Measurements from ENCODE around the gene DRICH1.
"Not testable (repeated sequence)": the region's sequence is repeated elsewhere in the genome, so short reads cannot be mapped to it uniquely, and the experiment has no call there.

The DRICH1 gene

DNA sequence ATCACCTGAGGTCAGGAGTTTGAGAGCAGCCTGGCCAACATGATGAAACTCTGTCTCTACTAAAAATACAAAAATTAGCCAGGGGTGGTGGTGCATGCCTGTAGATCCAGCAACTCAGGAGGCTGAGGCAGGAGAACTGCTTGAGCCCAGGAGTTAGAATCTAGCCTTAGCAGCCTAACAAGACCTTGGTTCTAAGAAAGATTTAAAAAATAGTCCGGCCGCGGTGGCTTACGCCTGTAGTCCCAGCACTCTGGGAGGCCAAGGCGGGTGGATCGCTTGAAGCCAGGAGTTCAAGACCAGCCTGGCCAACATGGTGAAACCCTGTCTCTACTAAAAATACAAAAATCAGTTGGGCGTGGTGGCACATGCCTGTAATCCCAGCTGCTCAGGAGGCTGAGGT lies 14.4 kb upstream of the DRICH1 start:
- not testable (repeated sequence) for DNase-seq

GRCh38 chr22:23640206-23640605 lies 8.1 kb upstream of the DRICH1 start:
- DNase-seq = not testable (repeated sequence)

DNA sequence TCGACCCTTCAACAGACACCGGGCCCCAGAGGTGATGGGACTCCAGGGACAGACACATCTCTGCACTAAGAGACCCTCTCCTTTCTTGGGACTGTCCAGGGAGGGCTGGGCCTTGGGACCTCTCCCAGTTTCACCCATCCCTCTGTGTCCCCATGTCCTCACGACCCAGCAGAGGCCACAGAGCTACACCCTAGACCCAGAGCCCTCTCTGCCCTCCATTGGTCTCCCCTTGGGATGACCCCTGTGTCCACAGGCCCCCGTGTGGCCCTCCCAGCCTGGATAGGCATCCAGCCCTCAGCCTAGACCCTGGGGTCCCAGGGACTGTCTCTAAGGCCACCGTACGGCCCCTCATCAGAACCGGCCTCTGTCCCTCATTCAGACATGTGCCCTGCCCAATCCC lies 7.5 kb upstream of the DRICH1 start:
- DNase-seq = no peak

DNA sequence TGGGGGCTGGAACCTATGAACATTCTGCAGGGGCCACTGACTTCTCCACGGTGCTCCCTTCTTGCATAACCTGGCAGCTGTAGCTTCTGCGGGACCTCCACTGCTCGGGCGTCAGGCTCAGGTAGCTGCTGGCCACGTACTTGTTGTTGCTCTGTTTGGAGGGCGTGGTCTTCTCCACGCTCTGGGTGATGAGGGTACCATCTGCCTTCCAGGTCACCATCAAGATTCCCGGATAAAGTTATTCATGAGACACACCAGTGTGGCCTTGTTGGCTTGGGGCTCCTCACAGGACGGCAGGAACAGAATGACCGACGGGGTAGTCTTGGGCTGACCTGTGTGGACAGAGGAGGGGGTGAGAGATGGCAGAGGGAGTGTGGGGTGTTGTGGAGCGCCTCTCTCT lies 6.5 kb upstream of the DRICH1 start:
- no peak for DNase-seq

- DNase-seq = not testable (repeated sequence)
Observed at GRCh38 chr22:23635291-23635690, 3.2 kb upstream of the DRICH1 start.

GRCh38 chr22:23628056-23628743 lies 3.9 kb downstream of the DRICH1 start:
- DNase-seq = not testable (repeated sequence)

DNA sequence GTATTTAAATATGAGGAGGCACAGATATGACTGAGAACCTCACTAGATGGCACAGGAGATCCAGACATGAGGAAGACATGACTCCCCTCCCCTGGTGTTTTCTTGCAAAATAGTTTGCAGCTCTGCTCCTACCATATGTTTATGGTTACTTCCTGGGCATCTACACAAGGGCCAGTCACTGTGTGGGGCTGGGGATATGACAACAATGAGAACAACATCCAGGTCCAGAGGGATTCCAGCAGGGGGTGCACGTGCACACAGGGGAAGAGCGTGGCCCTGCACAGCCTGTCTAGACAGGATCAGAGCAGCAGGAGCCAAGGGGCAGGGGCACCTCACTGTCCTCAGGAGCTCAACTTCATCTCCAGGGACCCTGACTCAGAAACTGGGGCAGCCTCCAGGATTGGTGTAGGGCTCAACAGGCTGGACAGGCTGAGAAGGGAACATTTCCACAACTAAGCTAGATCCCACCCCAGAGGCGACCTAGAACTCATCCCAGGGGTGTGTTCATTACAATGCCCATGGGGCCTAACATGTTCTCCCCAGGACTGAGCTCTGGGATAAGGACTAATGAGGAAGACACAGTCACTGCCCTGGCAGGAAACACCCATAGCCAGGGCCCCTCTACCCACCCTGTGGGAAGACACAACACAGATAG lies 4.6 kb downstream of the DRICH1 start:
- DNase-seq = not testable (repeated sequence)

DNA sequence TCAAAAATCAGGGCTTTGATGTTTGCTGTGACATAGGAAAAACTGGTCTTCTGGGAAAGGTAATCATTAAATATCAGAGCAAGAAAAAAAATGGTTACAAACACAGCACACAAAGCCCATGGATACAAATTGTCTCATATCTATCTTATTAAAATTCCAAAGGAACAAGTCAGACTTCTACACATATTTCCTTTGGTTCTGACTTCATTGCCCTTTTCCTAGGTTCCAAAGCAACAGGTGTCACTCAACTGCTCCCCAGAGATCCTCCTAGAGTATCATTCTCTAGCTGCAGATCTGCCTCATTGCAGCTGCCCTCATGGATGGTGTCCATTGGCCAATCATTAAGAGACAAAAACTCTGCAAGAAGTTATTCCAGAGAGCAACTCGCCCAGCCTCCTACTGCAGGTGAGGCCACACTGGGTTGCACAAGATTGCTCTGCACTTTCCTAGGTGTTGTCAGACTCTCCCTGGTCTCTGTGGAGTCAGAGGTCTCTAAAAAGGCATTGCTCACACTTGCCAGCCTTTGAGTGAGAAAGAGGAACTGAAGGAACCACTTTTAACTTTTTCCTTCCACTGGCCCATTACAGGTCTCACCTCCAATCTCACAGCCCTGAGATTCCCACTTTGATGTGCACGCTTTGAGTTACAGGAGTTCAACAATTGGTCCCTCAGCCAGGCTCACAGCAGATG lies 5.7 kb downstream of the DRICH1 start:
- DNase-seq = no peak

DNA sequence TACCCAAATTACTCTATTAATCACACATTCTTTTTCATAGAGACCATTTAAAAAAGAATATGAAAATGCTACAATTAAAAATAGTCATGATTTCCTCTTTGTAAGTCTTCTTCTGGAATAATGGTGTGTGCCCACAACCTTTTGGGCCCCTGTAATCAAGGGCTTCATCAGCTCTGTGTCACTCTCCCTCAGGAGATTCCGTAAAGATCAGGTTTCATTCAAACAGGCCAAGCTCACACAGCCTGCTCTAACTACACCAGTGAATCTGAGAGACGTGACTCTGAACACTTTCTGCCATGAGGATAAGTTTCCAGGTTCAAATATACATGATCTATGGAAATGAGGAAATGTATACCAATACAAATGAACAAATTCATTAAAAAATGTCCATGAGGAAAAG lies 9.5 kb downstream of the DRICH1 start:
- DNase-seq = no peak

GRCh38 chr22:23621916-23622315 lies 10.2 kb downstream of the DRICH1 start:
- DNase-seq = not testable (repeated sequence)

DNA sequence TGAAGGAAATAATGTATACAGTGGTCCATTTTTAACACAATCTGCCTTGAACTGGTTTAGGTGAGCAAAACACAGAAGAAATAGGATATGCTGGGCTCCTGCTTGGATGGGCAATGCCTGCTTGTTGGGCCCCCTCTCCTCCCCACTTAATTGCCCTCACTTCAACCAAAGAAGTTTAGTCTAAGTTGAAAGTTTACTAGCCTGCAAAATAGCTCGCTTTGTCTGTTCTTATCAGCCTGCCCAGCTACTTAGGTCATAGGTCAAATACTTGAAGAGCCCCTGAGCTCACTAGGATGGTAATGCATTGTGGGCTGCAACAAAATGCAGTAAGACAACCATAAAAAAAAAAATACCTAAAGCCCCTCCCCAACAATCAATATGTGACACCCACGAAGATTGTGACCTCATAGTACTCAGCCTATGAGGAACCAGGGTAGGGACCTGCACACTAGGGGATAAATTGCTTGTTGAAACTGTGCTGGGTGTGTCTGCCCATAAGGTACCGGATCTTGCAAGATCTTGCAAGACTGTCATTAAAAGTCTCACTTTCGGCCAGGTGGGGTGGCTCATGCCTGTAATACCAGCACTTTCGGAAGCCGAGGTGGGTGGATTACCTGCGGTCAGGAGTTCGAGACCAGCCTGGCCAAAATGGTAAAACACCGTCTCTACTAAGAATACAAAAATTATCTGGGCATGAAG lies 10.9 kb downstream of the DRICH1 start:
- no peak for DNase-seq

DNA sequence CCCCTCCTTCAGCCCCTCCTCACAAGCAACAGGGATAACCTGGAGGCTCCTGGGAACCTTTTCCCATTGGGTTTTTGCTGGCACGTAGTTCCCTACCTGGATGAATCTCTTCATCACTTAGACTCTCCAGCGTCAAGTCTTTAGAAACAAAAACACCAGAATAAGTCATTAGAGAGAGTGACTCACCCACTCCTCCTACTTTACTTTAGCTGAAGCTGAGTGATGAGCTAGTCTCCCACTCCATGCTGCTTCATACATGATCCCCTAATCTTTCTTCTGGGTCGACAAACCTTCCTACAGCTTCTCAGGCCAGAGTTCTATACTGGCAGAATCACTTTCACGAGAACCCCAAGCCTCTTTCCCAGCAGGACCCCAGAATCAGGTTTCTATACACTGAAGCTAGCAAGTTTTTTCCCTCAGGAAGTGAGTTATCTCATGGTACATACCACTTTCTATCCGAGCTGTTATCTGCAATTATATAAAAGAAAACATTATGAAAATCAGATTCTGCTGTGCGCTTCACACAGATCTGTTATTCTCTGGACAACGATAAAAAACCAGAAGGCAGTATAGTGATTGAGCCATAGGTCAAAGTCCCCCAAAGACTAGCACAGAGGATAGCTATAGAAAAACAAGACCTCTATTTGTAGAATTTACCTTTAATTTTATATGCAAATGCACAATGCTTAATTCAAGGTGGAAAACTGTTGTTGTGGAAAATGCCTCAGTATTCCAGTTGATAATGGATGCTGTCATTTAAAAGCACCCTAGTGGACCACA lies 18.7 kb downstream of the DRICH1 start:
- no peak for DNase-seq

- DNase-seq = no peak
Observed at GRCh38 chr22:23609983-23610781, 21.9 kb downstream of the DRICH1 start.

DNA sequence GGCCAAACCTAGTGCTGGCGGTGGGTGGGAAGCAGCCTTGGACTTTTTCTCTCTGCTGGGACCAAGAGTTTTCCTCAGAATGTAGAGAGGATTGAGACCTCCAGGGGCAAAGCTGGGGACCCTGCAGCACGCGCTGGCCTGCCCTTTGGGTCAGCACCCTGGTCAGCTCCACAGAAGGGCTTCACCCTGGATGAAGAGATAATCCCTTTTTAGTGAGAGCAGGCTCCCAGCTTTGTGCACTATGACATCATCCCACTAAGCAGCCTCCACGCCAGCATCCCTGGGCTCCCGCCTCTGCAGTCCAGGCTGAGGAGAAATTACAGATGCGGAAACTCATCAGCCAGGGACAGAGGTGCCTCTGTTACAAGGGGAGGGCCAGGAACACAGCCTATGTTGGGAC lies 23.5 kb downstream of the DRICH1 start:
- DNase-seq = no peak

- no peak for DNase-seq
Observed at GRCh38 chr22:23606204-23607131, 25.7 kb downstream of the DRICH1 start.

GRCh38 chr22:23604939-23605712 lies 27.0 kb downstream of the DRICH1 start:
- no peak for DNase-seq

GRCh38 chr22:23603266-23603665 lies 28.9 kb downstream of the DRICH1 start:
- no peak for DNase-seq

DNA sequence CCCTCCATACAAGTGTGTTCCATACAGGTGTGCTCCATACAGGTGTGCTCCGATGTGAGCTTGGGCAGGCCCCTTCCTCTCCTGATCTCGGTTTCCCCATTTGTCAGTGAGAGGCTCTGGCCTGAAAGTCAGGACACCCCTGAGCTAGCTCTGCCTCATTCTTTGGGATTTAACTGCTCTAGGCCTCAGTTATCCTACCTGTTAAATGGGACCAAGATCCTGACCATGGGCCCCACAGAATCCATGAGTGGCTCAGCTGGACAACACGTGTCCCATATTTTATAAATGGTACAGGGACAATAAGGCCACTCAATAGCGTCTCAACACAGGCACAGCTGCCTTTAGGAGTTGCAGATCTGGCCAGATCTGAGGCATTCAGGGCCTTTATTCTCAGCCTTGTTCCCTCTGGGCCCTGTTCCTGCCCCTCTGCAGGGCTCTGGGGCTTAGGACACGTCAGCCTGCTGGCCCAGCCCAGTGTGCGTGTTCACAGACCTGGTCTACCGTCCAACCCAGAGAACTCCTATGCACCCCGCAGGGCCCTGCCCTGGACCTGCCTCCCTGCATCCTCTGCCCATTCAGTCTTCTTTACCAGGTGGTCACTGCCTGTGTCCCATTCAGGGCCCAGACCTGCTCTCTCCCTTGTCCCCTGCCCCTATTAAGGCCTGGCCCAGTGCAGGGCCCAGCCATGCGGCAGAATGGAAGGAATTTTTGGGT lies 33.2 kb downstream of the DRICH1 start:
- no peak for DNase-seq

All from NCI-H226 (cell line).